Coronary artery (tissue), 2 donors: ENCODE data around the gene PCSK4.

Experiments
- DNase-seq: peaks from one replicate; pipeline ENCODE4 v3.0.0-alpha.2; 2017; ENCODE audit warnings: low spot score
- H3K27ac ChIP-seq, 2 donors: fragments of 200-600 bp; sonication (generic); one replicate each; pipeline ENCODE4 v1.5.1; 2016 to 2019
- H3K4me3 ChIP-seq: fragments of 200-600 bp; sonication (generic); 2 replicates; pipeline ENCODE4 v1.5.1; 2016; ENCODE audit warnings: mild to moderate bottlenecking, moderate library complexity
- CTCF ChIP-seq: fragments of 200-600 bp; sonication (generic); IDR thresholded peaks from one replicate; pipeline ENCODE4 v1.5.1; 2019; ENCODE audit warnings: antibody characterized with exemption

The PCSK4 gene

GRCh38 chr19:1512671-1513498, 22.7 kb upstream of the PCSK4 start, which contains the start of gene ADAMTSL5:
ADAMTSL5 (minus strand) TSS chr19:1513019; CDS start chr19:1510943, 2,076 bp downstream.
- no peak for TF ChIP-seq CTCF

GRCh38 chr19:1511318-1512317, 21.5 kb upstream of the PCSK4 start:
- no peak for DNase-seq
- no peak for TF ChIP-seq CTCF
- H3K27ac ChIP-seq = no peak overlapping the region
- no peak overlapping the region for H3K4me3 ChIP-seq

More at GRCh38 chr19:1512671-1513498, 22.7 kb upstream of the PCSK4 start, which contains the start of gene ADAMTSL5:
- no peak for DNase-seq
- Histone ChIP-seq H3K27ac (peak within 1 kb of the TSS; percentile 30 to 86), H3K4me3 (peak within 1 kb of the TSS; percentile 81)

- DNase-seq = no peak
- no peak for TF ChIP-seq CTCF
- H3K27ac ChIP-seq = peak overlapping the region in 1 of 2 donors; percentile 36
Observed at GRCh38 chr19:1510807-1511206, 20.7 kb upstream of the PCSK4 start.

GRCh38 chr19:1510442-1510806, 20.3 kb upstream of the PCSK4 start:
- Histone ChIP-seq H3K4me3 (no peak overlapping the region), H3K27ac (peak overlapping the region in 1 of 2 donors; percentile 36)
- DNase-seq = no peak
- TF ChIP-seq CTCF = no peak

More at GRCh38 chr19:1510807-1511206, 20.7 kb upstream of the PCSK4 start:
- no peak overlapping the region for H3K4me3 ChIP-seq

- H3K27ac ChIP-seq = peak overlapping the region in 1 of 2 donors; percentile 36
- no peak for TF ChIP-seq CTCF
- no peak for DNase-seq
- H3K4me3 ChIP-seq = no peak overlapping the region
Observed at GRCh38 chr19:1509602-1510441, 19.7 kb upstream of the PCSK4 start.

GRCh38 chr19:1508507-1508856, 18.3 kb upstream of the PCSK4 start:
- Histone ChIP-seq H3K4me3 (peak overlapping the region; percentile 72), H3K27ac (peak overlapping the region; percentile 58 to 94)
- TF ChIP-seq CTCF = no peak
- no peak for DNase-seq
